Endothelial cell of umbilical vein (primary cell): ENCODE data around the gene MYO1E. TPM values are rescaled to one million over a fixed set of nuclear protein-coding genes. Genes with fewer than 3 reads are reported as not detected.

ENCODE experiments used
- BruUV-seq: library from RNA; stranded (reverse); fragments of 400-500 nt; replicated peaks from 2 replicates; lab custom pipeline; 2021; lab: Mats Ljungman, UMichigan
- CTCF ChIA-PET: fragments of 300-600, 350-600 bp; sonication (Branson Sonifier 250); formaldehyde crosslinking; loops from one replicate; lab custom pipeline; 2021; ENCODE audit warnings: antibody characterized with exemption, inconsistent platforms; lab: Charles Lee
- POLR2A ChIA-PET: fragments of 300-600, 350-600 bp; sonication (Branson Sonifier 250); formaldehyde crosslinking; loops from one replicate; lab custom pipeline; 2021; ENCODE audit warnings: antibody characterized with exemption, inconsistent platforms; lab: Charles Lee
- DNase-seq: peaks from one replicate; pipeline ENCODE4 v3.0.0-alpha.2; 2011; ENCODE audit warnings: low read depth, low spot score
- FAIRE-seq: peaks from 2 replicates; lab custom pipeline; 2011; peaks lifted over from hg19 to GRCh38; lab: Jason Lieb, UNC
- H2AFZ ChIP-seq: 2 replicates; pipeline ENCODE4 v1.6.0; 2012; ENCODE audit warnings: low read depth, low read length, control low read depth, inconsistent platforms
- H3K27ac ChIP-seq: 2 replicates; pipeline ENCODE4 v1.5.1; 2011; ENCODE audit warnings: low read depth, mild to moderate bottlenecking, control low read depth, low read length, moderate library complexity; ENCODE audit not compliant: insufficient read depth
- H3K27me3 ChIP-seq, 2 experiments: 2 replicates each; pipeline versions ENCODE4 v1.6.0 to v1.6.1; 2011; ENCODE audit warnings: low read length in 2 of 2, mixed read lengths in 1 of 2; ENCODE audit not compliant: control insufficient read depth in 2 of 2, insufficient read depth in 2 of 2
- H3K36me3 ChIP-seq, 2 experiments: 2 replicates in 1 of 2; 3 replicates in 1 of 2; pipeline ENCODE4 v1.5.1; 2011; ENCODE audit warnings: low read length in 2 of 2, mild to moderate bottlenecking in 1 of 2, moderate library complexity in 1 of 2; ENCODE audit not compliant: control insufficient read depth in 2 of 2, insufficient read depth in 2 of 2; ENCODE audit errors: extremely low read depth in 1 of 2
- H3K4me1 ChIP-seq: 3 replicates; pipeline ENCODE4 v1.5.1; 2011; ENCODE audit warnings: mild to moderate bottlenecking, low read length; ENCODE audit not compliant: control insufficient read depth, insufficient read depth; ENCODE audit errors: extremely low read depth
- H3K4me2 ChIP-seq: 2 replicates; pipeline ENCODE4 v1.6.1; 2011; ENCODE audit warnings: low read length, control low read depth, mixed read lengths; ENCODE audit not compliant: insufficient read depth
- H3K4me3 ChIP-seq, 3 experiments: fragments of 200-600 bp in 1 of 3; sonication (generic), shearing (Covaris generic) in 1 of 3; replicated peaks in 1 of 3; 2 replicates each; pipeline ENCODE4 v1.5.1; 2011 to 2016; ENCODE audit warnings: control low read depth in 3 of 3, low read length in 3 of 3, mild to moderate bottlenecking in 2 of 3, inconsistent platforms in 1 of 3, low read depth in 1 of 3, moderate library complexity in 1 of 3; ENCODE audit not compliant: insufficient read depth in 1 of 3
- H3K79me2 ChIP-seq: 2 replicates; pipeline ENCODE4 v1.6.0; 2012; ENCODE audit warnings: low read length, inconsistent platforms; ENCODE audit not compliant: control insufficient read depth, insufficient read depth
- H3K9ac ChIP-seq: replicated peaks from 2 replicates; pipeline ENCODE3; 2011; ENCODE audit warnings: low read length, control low read depth; ENCODE audit not compliant: insufficient read depth; ENCODE audit errors: extremely low read depth
- H3K9me1 ChIP-seq: replicated peaks from 3 replicates; pipeline ENCODE4 v1.6.0; 2011; ENCODE audit warnings: mild to moderate bottlenecking, low read length; ENCODE audit not compliant: control insufficient read depth, insufficient read depth; ENCODE audit errors: extremely low read depth
- H3K9me3 ChIP-seq: replicated peaks from 2 replicates; pipeline ENCODE4 v1.5.1; 2012; ENCODE audit warnings: low read length, inconsistent platforms; ENCODE audit not compliant: control insufficient read depth, insufficient read depth
- H4K20me1 ChIP-seq: replicated peaks from 2 replicates; pipeline ENCODE3; 2011; ENCODE audit warnings: mild to moderate bottlenecking, low read length; ENCODE audit not compliant: control insufficient read depth, insufficient read depth; ENCODE audit errors: extremely low read depth
- CTCF ChIP-seq, 2 donors: IDR thresholded peaks; 1 replicate in 1 of 2; 2 replicates in 1 of 2; pipeline ENCODE4 v1.5.1; 2011; ENCODE audit warnings: low read length in 2 of 2, mild to moderate bottlenecking in 2 of 2, moderate library complexity in 2 of 2, control low read depth in 1 of 2, inconsistent platforms in 1 of 2, low read depth in 1 of 2; ENCODE audit not compliant: insufficient read depth in 1 of 2; ENCODE audit errors: extremely low read depth in 1 of 2
- EZH2 ChIP-seq: IDR thresholded peaks from 2 replicates; pipeline ENCODE4 v1.6.1; 2012; ENCODE audit warnings: borderline replicate concordance, low read depth, mild to moderate bottlenecking, moderate library complexity, low read length, inconsistent platforms; ENCODE audit not compliant: severe bottlenecking
- FOS ChIP-seq: IDR thresholded peaks from 2 replicates; pipeline ENCODE4 v1.6.1; 2011; ENCODE audit warnings: mild to moderate bottlenecking, low read length, moderate library complexity, borderline replicate concordance; ENCODE audit not compliant: insufficient read depth
- GATA2 ChIP-seq: IDR thresholded peaks from 2 replicates; pipeline ENCODE4 v1.7.0; 2011; ENCODE audit warnings: low read depth, mild to moderate bottlenecking, moderate library complexity, mixed read lengths, low read length; ENCODE audit not compliant: insufficient read length, insufficient read depth
- JUN ChIP-seq: IDR thresholded peaks from 2 replicates; pipeline ENCODE4 v1.6.1; 2011; ENCODE audit warnings: borderline replicate concordance, low read depth; ENCODE audit not compliant: insufficient read length, insufficient read depth
- MAX ChIP-seq: IDR thresholded peaks from 2 replicates; pipeline ENCODE4 v1.6.1; 2011; ENCODE audit not compliant: insufficient read depth, insufficient read length
- MYC ChIP-seq: IDR thresholded peaks from one replicate; pipeline ENCODE4 v1.6.1; 2011; ENCODE audit warnings: mild to moderate bottlenecking, low read depth, low read length
- POLR2A ChIP-seq: IDR thresholded peaks from 2 replicates; pipeline ENCODE4 v1.6.1; 2012; ENCODE audit warnings: low read depth, mild to moderate bottlenecking, control low read depth, low read length
- POLR2AphosphoS5 ChIP-seq: IDR thresholded peaks from 2 replicates; pipeline ENCODE4 v1.6.1; 2012; ENCODE audit warnings: low read depth, mild to moderate bottlenecking, control low read depth, low read length, moderate library complexity; ENCODE audit not compliant: insufficient read depth
- dilution Hi-C: fragments of 300-500 bp; cut with MboI; formaldehyde crosslinking; loops from one replicate; pipeline ENCODE4 v1.15.0; 2019; ENCODE audit warnings: low sequenced_read_pairs; ENCODE audit not compliant: extremely low pct_ligation_motif_present
- intact Hi-C: fragments of 100-400 bp; cut with micrococcal nuclease; formaldehyde crosslinking; loops from one replicate; pipeline ENCODE4 v1.10.0; 2022
- polyA plus RNA-seq, 4 experiments: library from polyadenylated mRNA; depleted of rRNA in 3 of 4; stranded (reverse) in 3 of 4; unstranded in 1 of 4; fragments of >200 nt; gene quantifications; 2 replicates each; pipeline versions ENCODE4 v1.2.1 to v1.2.3, GENCODE V29; 2011 to 2012; ENCODE audit warnings: missing spikeins in 1 of 4
- total RNA-seq: library from RNA; stranded (reverse); gene quantifications from 2 replicates; pipeline ENCODE4 v1.2.3, GENCODE V29; 2021

MYO1E gene
- total and polyA plus RNA-seq, 2 donors (not counting 3 experiments of a cell fraction or from before 2014, with no cell fraction given): 31.6 to 218 TPM

DNA sequence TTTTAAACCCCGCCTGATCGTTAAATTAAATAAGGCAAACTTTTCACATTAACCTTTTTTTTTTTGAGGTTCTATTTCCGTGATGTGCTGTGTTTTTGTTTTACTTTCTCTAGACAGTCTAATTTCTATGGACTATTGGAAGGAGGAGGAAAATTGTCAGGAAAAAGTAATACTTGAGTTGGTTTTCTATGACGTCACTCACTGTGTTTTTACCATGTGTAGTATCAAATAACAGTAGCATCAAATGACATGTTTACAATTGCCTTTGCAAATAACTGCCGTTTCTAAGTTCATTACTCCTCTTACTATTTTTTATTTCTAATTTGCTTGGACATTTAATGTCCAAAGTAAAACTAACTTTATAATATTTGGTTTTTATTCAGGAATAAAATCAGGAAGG lies 32.3 kb downstream of the MYO1E start:
- no peak overlapping the region for H3K4me2 ChIP-seq
- peaks cover 52% of the 10 kb centered on the region for H3K79me2 ChIP-seq
- H3K4me1 ChIP-seq: no peaks in the 10 kb centered on the region
- ChIA-PET CTCF (no interaction called here), POLR2A (no interaction called here)
- dilution Hi-C loops (no loop called here), intact Hi-C loops (no loop called here)
- no peaks in the 10 kb centered on the region for H3K9me1 ChIP-seq
- BruUV-seq: no TSS peak
- H2AFZ ChIP-seq: no peak overlapping the region
- H3K36me3 ChIP-seq: no peaks in the 10 kb centered on the region
- TF ChIP-seq EZH2 (no peak), MAX (no peak), JUN (no peak), MYC (no peak), POLR2A (no peak), FOS (no peak), POLR2AphosphoS5 (no peak), CTCF (IDR thresholded peaks at IDR 0.05; ENCODE audit: extremely low read depth in 1 of 2, insufficient read depth in 1 of 2, low read depth in 1 of 2, low read length in 2 of 2) (no peak), GATA2 (no peak)
- H3K9ac ChIP-seq: no peak overlapping the region
- DNase-seq (no peak), FAIRE-seq (no peak)
- no peak overlapping the region for H3K27ac ChIP-seq
- no peak overlapping the region for H3K4me3 ChIP-seq
- H4K20me1 ChIP-seq: peaks cover 3% of the 10 kb centered on the region
- no peaks in the 10 kb centered on the region for H3K27me3 ChIP-seq
- no peaks in the 10 kb centered on the region for H3K9me3 ChIP-seq
